Measurements from ENCODE around the gene SPTBN4.

The SPTBN4 gene

DNA sequence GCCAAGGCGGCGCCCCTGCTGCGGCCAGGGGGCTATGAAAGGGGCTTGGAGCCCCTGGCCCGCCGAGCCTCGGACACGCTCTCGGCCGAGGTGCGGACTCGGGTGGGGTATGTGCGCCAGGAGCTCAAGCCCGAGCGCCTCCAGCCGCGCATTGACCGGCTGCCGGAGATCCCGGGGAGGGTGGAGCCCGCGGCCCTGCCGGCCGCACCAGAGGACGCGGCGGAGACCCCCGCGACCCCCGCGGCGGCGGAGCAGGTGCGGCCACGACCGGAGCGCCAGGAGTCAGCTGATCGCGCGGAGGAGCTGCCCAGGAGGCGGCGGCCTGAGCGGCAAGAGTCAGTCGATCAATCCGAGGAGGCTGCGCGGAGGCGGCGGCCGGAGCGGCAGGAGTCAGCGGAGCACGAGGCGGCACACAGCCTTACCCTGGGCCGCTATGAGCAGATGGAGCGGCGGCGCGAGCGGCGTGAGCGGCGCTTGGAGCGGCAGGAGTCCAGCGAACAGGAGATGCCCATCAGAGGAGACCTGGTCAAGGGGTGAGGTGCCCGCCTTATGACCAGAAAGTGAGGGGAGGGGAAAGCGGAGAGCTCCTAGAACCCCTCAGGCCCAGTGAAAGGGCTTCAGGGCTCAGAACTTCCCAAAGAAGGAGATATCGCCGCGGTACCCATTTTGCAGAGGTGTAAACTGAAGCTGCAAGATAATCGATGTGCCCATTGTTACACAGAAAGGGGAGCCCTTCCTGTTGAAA lies 101.1 kb downstream of the SPTBN4 start:
- DNase-seq = no peak

DNA sequence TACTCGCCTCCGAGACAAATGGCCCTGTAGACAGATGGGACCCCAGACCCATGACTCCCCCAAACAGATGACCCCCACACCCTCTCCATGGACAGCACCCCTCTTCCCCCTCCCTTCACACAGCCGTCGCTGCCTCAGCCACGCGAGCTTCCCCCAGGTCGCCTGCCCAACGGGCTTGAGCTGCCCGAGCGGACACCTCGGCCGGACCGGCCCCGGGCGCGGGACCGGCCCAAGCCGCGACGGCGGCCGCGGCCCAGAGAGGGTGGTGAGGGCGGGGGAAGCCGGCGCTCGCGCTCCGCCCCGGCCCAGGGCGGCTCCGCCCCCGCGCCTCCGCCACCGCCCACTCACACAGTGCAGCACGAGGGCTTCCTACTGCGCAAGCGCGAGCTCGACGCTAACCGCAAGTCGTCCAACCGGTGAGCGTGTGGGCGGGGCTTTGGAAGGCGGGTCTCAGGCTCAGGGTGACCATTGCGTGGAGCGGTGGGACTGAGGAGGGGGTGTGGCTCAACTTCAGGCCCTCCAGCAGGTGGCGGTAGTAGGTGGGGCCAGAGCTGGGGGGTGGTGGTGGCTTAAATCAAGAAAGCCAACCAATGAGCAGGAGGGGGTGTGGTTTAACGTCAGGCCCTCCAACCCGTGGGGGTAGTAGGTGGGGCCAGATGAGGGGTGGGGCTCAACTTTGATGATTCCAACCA lies 103.7 kb downstream of the SPTBN4 start:
- peak; percentile 97 for DNase-seq

DNA sequence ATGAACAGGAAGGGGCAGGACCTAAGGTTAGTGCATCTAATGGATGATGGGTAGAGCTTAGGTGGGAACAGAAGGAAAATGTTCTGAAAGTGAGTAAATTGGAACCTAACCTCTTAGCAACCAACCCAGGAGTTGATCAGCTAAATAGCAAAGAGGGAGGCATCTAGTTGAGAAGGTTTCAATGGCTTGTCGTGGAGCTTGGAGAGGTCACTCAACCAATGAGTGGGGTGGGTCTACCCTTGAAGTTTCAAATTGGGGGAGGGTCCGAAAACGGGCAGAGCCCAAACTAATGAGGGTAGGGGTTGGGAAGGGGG lies 104.2 kb downstream of the SPTBN4 start:
- DNase-seq = no peak

DNA sequence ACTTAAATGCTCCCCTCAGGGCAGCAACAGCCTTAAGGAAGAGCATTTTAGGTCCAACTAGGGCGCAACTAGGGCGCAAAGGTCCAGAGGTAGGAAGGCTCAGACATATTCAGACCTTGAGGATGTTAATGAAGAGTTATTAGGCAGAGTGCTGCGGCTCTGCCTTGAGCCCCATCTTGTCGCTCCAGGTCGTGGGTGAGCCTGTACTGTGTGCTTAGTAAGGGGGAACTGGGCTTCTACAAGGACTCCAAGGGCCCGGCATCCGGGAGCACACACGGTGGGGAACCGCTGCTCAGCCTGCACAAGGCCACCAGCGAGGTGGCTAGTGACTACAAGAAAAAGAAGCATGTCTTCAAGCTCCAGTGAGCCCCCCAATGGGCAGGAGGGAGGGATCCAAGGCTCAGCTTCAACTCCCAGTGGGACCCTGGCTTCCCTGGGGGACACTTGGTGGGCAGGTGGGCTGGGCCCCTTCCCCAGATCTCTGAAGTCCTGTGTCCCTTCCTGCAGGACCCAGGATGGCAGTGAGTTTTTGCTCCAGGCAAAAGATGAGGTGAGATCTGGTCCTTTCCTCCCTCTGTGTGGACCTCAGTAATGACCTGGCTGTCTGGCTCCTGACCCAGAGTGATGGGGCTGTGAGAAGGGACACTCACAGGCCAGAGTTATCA lies 105.2 kb downstream of the SPTBN4 start:
- no peak for DNase-seq

DNA sequence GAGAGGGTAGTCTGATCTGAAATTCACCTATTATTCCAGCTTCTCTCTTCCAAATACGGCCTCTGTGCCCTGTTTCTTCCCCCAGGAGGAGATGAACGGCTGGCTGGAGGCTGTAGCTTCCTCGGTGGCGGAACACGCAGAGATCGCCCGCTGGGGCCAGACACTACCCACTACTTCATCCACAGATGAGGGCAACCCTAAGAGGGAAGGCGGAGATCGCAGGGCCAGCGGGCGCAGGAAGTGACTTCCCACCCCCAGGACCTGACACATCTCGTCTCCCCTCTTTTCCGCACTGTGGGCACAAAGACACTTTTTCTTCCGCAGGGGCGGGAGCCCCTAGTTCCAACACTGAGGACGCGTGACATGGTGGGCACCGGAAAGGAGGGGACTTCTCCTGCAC lies 108.5 kb downstream of the SPTBN4 start:
- DNase-seq = no peak

DNA sequence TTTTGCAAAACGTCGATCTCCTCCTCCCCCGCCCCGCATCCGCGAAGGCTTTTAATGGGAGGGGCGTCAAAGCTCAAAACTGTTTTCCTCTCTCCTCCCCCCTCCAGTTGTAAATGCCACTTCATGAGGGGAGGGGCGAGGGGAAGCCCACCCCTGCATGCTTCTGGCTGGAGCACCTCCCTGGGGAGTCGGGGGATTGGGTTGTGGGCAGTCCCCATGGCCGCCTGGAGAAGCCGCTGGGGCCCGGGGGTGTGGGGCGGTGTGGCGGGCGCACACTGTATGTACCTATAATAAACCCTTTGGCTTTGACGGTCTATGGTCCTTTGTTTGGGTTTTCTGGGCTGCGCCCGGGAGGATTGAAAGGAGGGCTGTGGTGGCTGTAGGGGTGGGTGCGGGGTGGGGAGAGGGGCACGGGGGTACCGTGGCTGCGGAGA lies 109.4 kb downstream of the SPTBN4 start:
- DNase-seq = no peak

DNA sequence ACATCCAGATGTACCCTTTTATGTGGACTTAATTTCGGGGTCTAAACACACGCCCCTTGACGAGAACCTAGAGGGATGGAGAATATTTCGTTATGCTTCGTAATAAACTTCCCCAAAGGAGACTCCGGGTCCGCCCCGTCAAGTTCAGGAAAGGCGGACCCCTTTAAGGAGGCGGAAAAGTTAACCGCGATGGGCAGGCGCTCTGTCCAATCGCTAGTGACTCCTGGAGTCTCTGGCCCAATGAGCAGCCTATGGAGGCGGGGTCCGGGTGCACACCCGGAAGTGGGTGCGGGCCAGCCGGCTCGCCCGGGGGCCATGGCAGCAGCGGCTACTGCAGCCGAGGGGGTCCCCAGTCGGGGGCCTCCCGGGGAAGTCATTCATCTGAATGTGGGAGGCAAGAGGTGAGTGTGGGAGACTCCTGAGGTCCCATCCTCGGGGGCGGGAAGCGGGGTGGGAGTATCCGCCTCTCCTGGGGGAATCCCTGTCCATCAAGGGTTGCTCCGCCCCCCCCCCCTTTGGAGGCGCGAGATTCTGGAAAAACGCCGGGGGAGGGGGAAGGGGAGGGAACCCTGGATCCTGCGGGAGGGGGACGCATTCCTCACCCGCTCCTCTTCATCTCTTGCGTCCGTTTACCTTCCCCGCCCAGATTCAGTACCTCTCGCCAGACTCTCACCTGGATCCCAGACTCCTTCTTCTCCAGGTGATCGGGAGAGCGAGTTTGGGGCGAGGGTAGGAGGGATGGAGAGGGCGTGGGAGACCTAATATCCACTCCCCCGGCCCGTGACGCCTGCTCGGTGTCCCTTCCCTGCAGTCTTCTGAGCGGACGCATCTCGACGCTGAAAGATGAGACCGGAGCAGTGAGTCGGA lies 110.0 kb downstream of the SPTBN4 start, which contains the start of gene SHKBP1:
Gene SHKBP1 (plus strand): TSS at position 289 of the 867 bp plus-strand sequence. CDS start 27 bp downstream, at position 316.
- DNase-seq = peak; percentile 91

DNA sequence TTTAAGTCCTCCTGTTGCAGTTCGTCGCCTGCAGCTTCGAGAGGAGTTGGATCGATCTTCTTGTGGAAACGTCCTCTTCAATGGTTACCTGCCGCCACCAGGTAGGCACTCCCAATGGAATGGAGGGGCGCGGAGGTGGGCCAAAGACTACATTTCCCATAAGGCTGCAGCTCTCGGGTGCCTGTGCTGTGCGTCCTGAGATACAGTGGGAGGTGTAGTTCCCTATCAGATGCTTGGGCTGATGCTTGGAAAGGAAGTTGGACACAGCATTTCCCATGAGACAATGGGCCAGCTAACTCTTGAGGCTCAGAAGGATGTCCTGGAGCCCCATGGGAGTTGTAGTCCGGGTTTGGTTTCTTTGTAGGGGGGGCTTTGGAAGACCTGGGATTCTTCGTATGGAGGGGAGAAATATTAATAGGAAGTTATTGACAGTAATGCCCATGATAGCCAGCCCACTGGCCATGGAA lies 111.7 kb downstream of the SPTBN4 start:
- no peak for DNase-seq

DNA sequence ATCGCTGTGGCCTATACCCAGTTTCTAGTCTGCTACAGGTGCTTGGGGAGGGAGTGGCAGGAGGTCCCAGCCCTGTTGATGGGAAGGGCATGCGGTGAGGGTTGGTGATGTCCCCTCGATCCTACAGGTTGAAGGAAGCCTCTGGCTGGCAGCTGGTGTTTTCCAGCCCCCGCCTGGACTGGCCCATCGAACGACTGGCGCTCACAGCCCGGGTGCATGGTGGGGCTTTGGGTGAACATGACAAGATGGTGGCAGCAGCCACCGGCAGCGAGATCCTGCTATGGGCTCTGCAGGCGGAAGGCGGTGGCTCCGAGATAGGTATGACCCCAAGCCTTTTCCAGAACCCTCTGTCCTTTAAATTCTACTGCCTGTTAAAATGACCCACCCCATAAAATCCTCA lies 113.8 kb downstream of the SPTBN4 start:
- no peak for DNase-seq

DNA sequence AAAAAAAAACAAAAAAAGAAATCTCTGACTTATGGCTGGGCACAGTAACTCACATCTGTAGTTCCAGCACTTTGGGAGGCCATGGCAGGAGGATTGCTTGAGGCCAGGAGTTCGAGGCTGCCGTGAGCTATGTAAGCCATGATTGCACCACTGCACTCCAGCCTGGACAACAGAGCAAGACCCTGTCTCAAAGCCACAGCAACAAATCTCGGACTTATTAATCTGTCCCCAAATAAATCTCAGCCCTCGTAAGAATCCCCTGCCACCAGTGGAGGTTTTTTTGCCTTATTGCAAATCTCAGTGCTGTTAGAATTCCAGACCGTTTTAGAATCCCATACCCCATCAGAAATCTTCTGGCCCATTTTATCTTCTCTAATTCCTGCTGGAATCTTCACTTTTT lies 114.7 kb downstream of the SPTBN4 start:
- DNase-seq = no peak

DNA sequence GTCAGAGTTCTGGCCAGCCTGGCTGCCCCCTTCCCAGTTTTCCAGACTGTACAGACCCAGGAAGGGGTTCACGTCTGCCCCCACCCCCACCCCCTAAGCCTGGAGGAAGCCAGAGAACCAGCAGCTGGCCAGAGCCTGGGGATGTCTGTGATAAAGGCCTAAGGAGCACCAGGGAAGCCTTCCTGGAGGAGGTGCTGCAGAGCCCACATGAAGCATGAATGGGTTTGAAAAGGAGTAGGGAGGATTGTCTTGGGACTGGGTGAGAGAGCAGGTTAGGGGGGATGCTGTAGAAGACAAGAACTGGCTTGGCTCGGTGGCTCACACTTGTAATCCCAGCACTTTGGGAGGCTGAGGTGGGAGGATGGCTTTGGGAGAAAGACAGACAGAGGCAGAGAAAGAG lies 115.7 kb downstream of the SPTBN4 start:
- DNase-seq = no peak

DNA sequence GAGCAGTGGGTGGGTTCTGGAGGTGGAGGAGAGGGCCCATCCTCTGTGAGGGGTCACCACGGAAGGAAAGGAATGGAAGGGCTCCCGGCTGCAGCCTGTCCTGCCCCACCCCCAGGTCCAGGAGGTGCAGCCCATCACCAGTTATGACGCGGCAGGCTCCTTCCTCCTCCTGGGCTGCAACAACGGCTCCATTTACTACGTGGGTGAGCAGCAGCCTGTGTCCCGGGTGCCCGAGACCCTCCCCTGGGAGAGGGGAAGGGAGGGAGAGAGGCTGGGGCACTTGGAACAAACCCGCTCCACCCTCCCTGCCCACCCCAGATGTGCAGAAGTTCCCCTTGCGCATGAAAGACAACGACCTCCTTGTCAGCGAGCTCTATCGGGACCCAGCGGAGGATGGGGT lies 116.5 kb downstream of the SPTBN4 start:
- no peak for DNase-seq

DNA sequence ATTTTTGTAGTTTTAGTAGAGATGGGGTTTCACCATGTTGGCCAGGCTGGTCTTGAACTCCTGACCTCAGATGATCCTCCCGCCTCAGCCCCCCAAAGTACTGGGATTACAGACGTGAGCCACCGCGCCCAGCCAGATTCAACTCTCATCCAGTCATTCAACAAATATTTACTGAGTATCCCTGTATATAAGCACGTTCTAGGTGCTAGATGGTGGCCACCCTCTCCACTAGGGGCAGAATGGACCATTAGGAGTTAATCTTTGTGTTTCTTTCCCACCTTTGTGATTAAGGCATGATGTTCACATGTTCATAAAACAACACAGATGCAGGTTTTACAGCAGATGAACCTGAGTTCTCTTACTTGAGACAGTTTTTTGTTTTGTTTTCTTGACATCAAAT lies 117.2 kb downstream of the SPTBN4 start:
- DNase-seq = no peak

DNA sequence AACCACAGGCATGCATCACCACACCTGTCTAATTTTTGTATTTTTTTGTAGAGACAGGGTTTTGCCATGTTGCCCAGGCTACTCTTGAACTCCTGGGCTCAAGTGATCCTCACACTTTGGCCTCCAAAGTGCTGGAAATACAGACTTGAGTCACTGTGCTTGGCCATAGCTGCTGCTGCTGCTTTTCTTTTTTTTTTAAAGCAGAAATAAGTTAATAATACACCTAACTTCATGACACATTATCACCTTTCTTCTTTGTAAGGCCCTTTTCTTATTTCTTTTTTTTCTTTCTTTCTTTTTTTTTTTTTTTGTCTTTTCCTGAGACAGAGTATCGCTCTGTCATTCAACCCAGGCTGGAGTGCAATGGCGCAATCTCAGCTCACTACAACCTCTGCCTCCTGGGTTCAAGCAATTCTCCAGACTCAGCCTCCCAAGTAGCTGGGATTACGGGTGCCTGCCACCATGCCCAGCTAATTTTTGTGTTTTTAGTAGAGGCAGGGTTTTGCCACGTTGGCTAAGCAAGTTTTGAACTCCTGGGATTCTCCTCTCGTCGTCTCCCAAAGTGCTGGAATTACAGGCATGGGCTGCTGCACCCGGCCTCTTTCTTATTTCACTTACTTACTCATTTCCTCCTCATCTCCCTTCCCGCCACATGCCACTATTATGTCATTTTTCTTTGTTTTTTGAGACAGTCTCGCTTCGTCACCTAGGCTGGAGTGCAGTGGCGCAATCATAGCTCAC lies 118.6 kb downstream of the SPTBN4 start:
- DNase-seq = no peak

DNA sequence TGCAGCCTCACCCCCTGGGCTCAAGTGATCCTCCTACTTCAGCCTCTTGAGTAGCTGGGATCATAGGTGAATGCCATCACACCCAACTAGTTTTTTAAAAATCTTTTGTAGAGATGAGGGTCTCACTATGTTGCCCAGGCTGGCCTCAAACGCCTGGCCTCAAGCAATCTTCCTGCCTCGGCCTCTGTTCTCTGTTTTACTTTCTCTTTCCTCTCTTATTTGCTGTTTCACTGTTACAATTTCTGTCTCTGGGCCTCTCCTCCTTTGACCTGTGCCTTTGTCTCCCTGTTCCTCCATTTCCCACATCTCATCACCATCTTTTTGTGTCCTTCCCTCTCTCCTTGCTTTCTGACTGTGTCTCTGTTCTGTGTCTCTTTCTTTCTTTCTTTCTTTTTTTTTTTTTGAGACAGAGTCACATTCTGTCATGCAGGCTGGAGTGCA lies 119.2 kb downstream of the SPTBN4 start:
- no peak for DNase-seq

DNA sequence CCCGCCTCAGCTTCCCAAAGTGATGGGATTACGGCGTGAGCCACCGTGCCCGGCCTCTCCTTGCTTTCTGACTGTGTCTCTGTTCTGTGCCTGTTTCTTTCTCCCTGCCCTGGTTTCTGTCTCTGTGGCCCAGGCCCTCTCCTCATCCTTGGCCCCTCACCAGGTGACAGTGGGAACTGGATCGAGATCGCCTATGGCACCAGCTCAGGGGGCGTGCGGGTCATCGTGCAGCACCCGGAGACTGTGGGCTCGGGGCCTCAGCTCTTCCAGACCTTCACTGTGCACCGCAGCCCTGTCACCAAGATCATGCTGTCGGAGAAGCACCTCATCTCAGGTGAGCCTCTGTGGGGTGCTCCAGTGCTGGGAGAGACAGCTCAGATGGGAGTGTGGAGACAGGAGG lies 119.8 kb downstream of the SPTBN4 start:
- DNase-seq = no peak

DNA sequence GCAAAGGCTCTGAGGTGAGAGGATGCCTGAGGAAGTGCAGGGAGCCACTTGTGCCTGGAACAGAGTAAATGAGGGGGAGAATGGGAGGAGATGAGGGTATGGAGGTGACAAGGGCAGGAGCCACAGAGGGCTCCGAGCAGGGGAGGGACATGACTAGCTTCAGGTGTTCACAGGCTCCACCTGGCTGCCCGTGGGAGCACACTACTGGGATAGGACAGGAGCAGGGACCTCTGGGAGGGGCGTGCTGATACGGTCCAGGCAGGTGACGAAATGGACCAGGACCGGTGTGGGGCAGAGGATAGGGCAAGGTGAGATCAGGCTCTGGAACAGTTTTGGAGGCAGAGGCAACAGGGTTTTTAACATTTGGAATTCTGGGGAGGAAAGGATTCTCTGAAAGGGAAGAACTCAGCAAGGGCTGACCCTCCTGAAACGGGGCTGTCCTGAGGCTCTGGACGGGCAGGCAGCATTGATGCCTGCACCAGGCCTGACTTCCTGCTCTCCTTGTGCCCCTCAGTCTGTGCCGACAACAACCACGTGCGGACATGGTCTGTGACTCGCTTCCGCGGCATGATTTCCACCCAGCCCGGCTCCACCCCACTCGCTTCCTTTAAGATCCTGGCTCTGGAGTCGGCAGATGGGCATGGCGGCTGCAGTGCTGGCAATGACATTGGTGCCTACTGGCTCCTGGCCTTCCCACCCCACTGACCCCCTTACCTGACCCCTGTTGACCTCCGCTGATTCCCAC lies 121.5 kb downstream of the SPTBN4 start:
- no peak for DNase-seq

DNA sequence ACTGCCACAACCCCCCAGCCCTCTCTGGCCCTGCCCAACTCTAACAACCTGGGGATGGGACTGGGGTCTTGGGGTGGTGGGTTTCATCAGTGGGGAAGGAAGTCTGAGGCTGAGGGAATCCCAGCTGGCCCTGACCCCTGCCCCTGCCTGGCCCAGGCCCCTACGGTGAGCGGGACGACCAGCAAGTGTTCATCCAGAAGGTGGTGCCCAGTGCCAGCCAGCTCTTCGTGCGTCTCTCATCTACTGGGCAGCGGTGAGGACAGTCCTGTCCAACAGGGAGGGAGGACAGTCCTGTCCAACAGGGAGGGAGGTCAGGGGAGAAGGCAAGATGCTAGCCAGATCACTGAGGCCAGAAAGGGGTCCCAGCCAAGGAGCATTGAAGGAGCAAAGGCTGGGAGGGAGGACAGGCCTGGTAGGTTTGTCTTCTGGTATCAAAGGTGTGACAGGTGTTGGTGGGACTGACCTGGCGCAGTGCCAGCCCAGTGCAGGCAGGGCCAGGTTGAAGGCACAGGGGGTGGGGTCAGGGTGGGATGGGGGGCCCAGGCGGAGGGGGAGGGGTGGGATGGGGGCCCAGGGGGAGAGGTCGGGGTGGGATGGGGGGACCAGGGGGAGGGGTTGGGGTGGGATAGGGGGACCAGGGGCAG lies 122.2 kb downstream of the SPTBN4 start:
- DNase-seq = no peak

DNA sequence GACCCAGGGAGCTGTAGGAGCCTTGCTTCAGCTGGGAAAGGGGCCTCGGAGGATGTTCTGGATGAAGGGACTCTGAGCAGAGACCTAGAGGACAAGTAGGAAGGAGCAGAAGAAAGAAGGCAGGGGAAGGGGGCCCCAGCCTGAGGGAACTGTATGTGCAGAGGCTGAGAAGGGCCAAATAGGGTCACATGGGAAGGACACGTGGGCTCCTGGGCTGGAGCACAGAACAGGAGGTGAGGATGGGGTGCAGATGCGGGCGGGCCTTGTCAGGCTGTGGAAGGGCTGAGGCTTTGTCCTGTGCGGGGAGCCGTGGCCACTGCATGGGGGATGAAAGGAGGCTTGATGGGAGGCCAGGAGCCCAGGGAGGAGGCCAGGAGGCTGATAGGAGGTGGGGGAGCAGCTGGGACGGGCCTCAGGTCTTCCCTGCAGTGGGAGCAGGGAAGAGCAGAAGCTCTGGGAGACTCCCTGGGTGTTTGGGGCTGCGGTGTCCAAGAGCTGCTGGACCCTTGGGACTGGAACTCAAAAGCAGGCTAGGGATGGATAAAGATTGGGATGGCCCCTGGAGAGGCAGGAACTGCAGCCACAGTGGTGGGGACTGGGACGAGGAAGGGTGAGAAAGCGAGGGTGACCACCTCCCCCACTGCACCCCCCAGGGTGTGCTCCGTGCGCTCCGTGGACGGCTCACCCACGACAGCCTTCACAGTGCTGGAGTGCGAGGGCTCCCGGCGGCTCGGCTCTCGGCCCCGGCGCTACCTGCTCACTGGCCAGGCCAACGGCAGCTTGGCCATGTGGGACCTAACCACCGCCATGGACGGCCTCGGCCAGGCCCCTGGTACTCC lies 123.0 kb downstream of the SPTBN4 start:
- DNase-seq = no peak

Data from activated CD4-positive, alpha-beta T cell treated with anti-CD3 and anti-CD28 coated beads, Interleukin-2, amount 50 U/mL, for 1 hour (primary cell).